Measurements from ENCODE around the gene SDS. TPM values are rescaled to one million over a fixed set of nuclear protein-coding genes. Genes with fewer than 3 reads are reported as not detected.

The SDS gene
- total RNA-seq, 1 experiment from 2014 or later = not detected

- POLR2A ChIA-PET = no interaction called here
- H3K9me2 ChIP-seq (ENCODE audit: insufficient read depth) = no peaks in the 10 kb centered on the region
- CTCF ChIA-PET = no interaction called here
- no peak overlapping the region for H2AFZ ChIP-seq (ENCODE audit: low read depth, low read length, poor library complexity, severe bottlenecking)
- RAD21 ChIA-PET (ENCODE audit: low non-redundant PET in 1 of 2, low total read pairs in 2 of 2, uncharacterized antibody in 2 of 2, unreplicated experiment in 2 of 2) = no interaction called here
- TF ChIP-seq TCF7L2 (IDR thresholded peaks at IDR 0.05; ENCODE audit: borderline replicate concordance, extremely low read depth, insufficient read depth, insufficient read length) (no peak), EZH2phosphoT487 (IDR thresholded peaks at IDR 0.05; ENCODE audit: borderline replicate concordance) (no peak), CBX3 (IDR thresholded peaks at IDR 0.05; ENCODE audit: low read depth) (no peak)
- H3K27ac ChIP-seq (ENCODE audit: low read depth, low read length) = no peak overlapping the region
- H3K36me3 ChIP-seq (ENCODE audit: control insufficient read depth in 1 of 2, insufficient read depth in 2 of 2, low read length in 2 of 2) = peaks cover 4 to 5% of the 10 kb centered on the region in 2 experiments; a peak in 3 of 4 replicates
- H3K4me1 ChIP-seq (ENCODE audit: control insufficient read depth in 1 of 2, insufficient read depth in 2 of 2, low read length in 2 of 2) = no peaks in the 10 kb centered on the region
- no peak; the same call in 1 of the 2 replicates for ATAC-seq
- intact Hi-C loops (cut with micrococcal nuclease) = no loop called here
- no peaks in the 10 kb centered on the region for H4K20me1 ChIP-seq (ENCODE audit: insufficient read depth)
- no TSS peak for BruUV-seq (replicated peaks)
- H3K79me2 ChIP-seq (ENCODE audit: insufficient read depth, low read length) = no peaks in the 10 kb centered on the region
- no peaks in the 10 kb centered on the region for H3K9me3 ChIP-seq (ENCODE audit: control insufficient read depth in 1 of 2, insufficient read depth in 1 of 2, low read depth in 1 of 2, low read length in 2 of 2)
- H3K27me3 ChIP-seq (ENCODE audit: insufficient read depth, low read length) = no peaks in the 10 kb centered on the region
- DNase-seq (ENCODE audit: low read depth, low spot score) = no peak
- no peak overlapping the region for H3K4me2 ChIP-seq (ENCODE audit: low read length)
- H3K9ac ChIP-seq (ENCODE audit: low read length) = no peak overlapping the region
- H3K4me3 ChIP-seq (replicated peaks in 1 of 2; ENCODE audit: low read depth in 1 of 2, low read length in 2 of 2) = no peak overlapping the region
These were observed 18.3 kb downstream of the SDS start for GRCh38 chr12:113385282-113385882.

DNA sequence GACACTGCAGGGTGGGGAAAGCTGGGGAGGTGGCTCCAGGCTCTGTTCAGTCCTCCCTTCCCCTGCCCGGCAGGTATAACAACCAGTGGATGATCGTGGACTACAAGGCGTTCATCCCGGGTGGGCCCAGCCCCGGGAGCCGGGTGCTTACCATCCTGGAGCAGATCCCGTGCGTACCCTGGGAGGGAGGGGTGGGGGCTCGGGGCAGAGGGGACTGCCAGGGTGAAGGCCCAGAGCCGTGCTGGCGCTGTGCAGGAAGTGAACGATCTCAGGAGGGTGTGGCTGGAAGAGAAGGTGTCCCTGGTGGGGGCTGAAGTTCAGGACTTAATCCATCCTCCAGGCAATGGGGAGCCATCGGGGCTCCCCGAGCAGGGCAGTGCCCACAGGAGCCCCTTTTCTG is 18.9 kb downstream of the SDS start:
- H3K4me1 ChIP-seq (ENCODE audit: control insufficient read depth in 1 of 2, insufficient read depth in 2 of 2, low read length in 2 of 2) = no peaks in the 10 kb centered on the region
- H3K9me3 ChIP-seq (ENCODE audit: control insufficient read depth in 1 of 2, insufficient read depth in 1 of 2, low read depth in 1 of 2, low read length in 2 of 2) = no peaks in the 10 kb centered on the region
- no peaks in the 10 kb centered on the region for H3K79me2 ChIP-seq (ENCODE audit: insufficient read depth, low read length)
- H3K4me3 ChIP-seq (replicated peaks in 1 of 2; ENCODE audit: low read depth in 1 of 2, low read length in 2 of 2) = no peak overlapping the region
- H3K4me2 ChIP-seq (ENCODE audit: low read length) = no peak overlapping the region
- H3K36me3 ChIP-seq (ENCODE audit: control insufficient read depth in 1 of 2, insufficient read depth in 2 of 2, low read length in 2 of 2) = peaks cover 4 to 5% of the 10 kb centered on the region in 2 experiments; a peak in 3 of 4 replicates
- no peaks in the 10 kb centered on the region for H4K20me1 ChIP-seq (ENCODE audit: insufficient read depth)
- no peak overlapping the region for H2AFZ ChIP-seq (ENCODE audit: low read depth, low read length, poor library complexity, severe bottlenecking)
- no peak for TF ChIP-seq SRF (IDR thresholded peaks at IDR 0.05; ENCODE audit: low read depth)
- no peak for TF ChIP-seq EZH2 (IDR thresholded peaks at IDR 0.05)
- TF ChIP-seq, protein P1, sequence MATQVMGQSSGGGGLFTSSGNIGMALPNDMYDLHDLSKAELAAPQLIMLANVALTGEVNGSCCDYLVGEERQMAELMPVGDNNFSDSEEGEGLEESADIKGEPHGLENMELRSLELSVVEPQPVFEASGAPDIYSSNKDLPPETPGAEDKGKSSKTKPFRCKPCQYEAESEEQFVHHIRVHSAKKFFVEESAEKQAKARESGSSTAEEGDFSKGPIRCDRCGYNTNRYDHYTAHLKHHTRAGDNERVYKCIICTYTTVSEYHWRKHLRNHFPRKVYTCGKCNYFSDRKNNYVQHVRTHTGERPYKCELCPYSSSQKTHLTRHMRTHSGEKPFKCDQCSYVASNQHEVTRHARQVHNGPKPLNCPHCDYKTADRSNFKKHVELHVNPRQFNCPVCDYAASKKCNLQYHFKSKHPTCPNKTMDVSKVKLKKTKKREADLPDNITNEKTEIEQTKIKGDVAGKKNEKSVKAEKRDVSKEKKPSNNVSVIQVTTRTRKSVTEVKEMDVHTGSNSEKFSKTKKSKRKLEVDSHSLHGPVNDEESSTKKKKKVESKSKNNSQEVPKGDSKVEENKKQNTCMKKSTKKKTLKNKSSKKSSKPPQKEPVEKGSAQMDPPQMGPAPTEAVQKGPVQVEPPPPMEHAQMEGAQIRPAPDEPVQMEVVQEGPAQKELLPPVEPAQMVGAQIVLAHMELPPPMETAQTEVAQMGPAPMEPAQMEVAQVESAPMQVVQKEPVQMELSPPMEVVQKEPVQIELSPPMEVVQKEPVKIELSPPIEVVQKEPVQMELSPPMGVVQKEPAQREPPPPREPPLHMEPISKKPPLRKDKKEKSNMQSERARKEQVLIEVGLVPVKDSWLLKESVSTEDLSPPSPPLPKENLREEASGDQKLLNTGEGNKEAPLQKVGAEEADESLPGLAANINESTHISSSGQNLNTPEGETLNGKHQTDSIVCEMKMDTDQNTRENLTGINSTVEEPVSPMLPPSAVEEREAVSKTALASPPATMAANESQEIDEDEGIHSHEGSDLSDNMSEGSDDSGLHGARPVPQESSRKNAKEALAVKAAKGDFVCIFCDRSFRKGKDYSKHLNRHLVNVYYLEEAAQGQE (IDR thresholded peaks at IDR 0.05; ENCODE audit: low read depth) = no peak
- no peak for TF ChIP-seq TCF7L2 (IDR thresholded peaks at IDR 0.05; ENCODE audit: borderline replicate concordance, extremely low read depth, insufficient read depth, insufficient read length)
- TF ChIP-seq YY1 (IDR thresholded peaks at IDR 0.05; ENCODE audit: extremely low read depth, insufficient replicate concordance, low read depth, low read length) = no peak
- TF ChIP-seq CBX3 (IDR thresholded peaks at IDR 0.05; ENCODE audit: low read depth) = no peak
- TF ChIP-seq SIN3A (IDR thresholded peaks at IDR 0.05; ENCODE audit: low read depth) = no peak
- no peak for TF ChIP-seq FOSL1 (IDR thresholded peaks at IDR 0.05; ENCODE audit: low read depth)
- no peak for TF ChIP-seq POLR2A (IDR thresholded peaks at IDR 0.05; ENCODE audit: borderline replicate concordance, extremely low read depth, insufficient read depth, insufficient read length)
- BruUV-seq (replicated peaks) = no TSS peak
- no peaks in the 10 kb centered on the region for H3K27me3 ChIP-seq (ENCODE audit: insufficient read depth, low read length)
- H3K9me2 ChIP-seq (ENCODE audit: insufficient read depth) = no peaks in the 10 kb centered on the region
- POLR2A ChIA-PET = no interaction called here
- intact Hi-C loops (cut with micrococcal nuclease) = no loop called here
- H3K27ac ChIP-seq (ENCODE audit: low read depth, low read length) = no peak overlapping the region
- CTCF ChIA-PET = no interaction called here
- ATAC-seq (no peak), DNase-seq (ENCODE audit: low read depth, low spot score) (no peak)
- RAD21 ChIA-PET (ENCODE audit: low non-redundant PET in 1 of 2, low total read pairs in 2 of 2, uncharacterized antibody in 2 of 2, unreplicated experiment in 2 of 2) = no interaction called here
- H3K9ac ChIP-seq (ENCODE audit: low read length) = no peak overlapping the region

Measured in HCT116 (cell line).